Measurements from ENCODE around the gene BSPRY.
"Not testable (repeated sequence)": the region's sequence is repeated elsewhere in the genome, so short reads cannot be mapped to it uniquely, and the experiment has no call there.

Gene BSPRY

DNA sequence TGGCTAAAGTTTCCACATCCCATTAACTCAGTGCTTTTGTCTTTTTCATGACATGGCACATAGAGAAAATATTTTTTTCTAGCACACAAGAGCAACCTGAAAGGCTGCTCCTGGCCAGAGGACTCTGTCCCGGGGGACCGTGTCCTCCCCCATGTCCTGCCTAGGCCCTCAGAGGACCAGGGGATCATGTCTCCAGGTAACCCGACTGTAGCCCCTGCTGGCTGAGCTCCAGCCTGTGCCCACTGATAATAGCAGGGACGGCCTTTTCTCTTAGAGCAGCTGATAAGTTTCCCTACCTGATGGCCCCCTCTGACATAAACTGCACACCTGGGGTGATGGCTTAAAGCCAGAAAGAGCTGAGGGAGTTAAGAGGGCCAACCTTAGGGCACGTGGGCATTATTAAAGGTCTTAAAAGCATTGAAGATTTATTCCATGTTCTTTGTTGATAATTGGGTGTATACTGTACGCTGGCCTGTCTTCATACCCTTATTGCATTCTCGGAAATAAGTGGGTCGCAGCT lies 21.5 kb downstream of the BSPRY start:
- no peak for DNase-seq (ENCODE audit: low read depth)

DNA sequence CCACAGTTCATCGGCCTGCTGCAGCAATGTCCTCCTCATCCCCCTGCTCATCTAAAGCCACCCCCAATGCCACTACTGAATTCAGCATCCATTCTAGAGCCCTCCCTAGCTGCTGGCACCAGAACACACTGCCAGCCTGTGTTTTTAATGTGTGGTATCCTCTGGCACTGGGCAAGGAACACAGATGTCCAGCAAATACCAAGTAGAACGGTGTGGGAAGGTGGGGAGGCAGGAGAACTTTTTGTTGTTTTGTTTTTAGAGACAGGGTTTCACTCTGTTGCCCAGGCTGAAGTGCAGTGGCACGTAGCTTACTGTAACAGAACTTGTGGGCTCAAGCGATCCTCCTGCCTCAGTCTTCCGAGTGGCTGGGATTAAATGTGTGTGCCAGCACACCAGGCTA lies 22.7 kb downstream of the BSPRY start:
- no peak for DNase-seq (ENCODE audit: low read depth)

DNA sequence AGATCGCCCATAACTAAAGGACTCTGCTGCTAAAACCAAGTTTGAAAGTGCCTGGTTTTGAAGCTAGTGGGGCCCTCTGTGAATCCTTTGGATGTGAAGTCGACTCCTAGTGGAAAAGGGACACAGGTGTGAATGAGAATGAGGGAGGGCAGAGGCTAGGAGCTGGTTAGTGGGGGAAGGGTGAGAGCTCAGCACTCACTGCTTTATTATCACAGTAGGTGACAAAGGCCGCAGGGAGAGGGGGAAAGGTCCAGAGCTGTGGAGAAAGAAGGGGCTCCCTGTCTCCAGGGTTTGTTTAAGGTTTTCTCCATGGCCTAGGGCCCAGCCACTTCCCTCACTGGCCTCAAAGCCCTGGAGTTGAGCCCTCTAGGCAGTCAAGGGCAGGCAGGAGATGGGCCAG lies 23.9 kb downstream of the BSPRY start:
- DNase-seq (ENCODE audit: low read depth): no peak

GRCh38 chr9:113373676-113374392 lies 24.5 kb downstream of the BSPRY start:
- no peak for DNase-seq (ENCODE audit: low read depth)

- no peak for DNase-seq (ENCODE audit: low read depth)
These were observed 26.0 kb downstream of the BSPRY start for GRCh38 chr9:113375057-113376023.

- DNase-seq (ENCODE audit: low read depth): peak; percentile 78
These were observed 27.6 kb downstream of the BSPRY start, which contains the start of gene HDHD3 for GRCh38 chr9:113376634-113377567. TSS of gene HDHD3 (minus strand) at chr9:113376986. CDS start at chr9:113374354, 2,632 bp downstream.

DNA sequence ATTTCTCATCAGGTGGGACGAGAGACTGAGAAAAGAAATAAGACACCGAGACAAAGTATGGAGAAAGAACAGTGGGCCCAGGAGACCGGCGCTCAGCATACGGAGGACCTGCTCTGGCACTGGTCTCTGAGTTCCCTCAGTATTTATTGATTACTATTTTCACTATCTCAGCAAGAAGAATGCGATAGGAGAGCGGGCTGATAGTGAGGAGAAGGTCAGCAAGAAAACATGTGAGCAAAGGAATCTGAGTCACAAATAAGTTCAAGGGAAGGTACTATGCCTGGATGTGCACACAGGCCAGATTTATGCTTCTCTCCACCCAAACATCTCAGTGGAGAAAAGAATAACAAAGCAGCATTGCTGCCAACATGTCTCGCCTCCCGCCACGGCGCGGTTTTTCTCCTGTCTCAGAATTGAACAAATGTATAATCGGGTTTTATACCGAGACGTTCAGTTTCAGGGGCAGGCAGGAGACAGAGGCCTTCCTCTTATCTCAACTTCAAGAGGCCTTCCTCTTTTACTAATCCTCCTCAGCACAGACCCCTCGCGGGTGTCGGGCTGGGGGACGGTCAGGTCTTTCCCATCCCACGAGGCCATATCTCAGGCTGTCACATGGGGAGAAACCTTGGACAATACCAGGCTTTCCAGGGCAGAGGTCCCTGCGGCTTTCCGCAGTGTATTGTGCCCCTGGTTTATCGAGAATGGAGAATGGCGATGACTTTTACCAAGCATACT lies 29.9 kb downstream of the BSPRY start:
- not testable (repeated sequence) for DNase-seq (ENCODE audit: low read depth)

GRCh38 chr9:113379829-113380210 lies 30.5 kb downstream of the BSPRY start:
- DNase-seq (ENCODE audit: low read depth): not testable (repeated sequence)

DNA sequence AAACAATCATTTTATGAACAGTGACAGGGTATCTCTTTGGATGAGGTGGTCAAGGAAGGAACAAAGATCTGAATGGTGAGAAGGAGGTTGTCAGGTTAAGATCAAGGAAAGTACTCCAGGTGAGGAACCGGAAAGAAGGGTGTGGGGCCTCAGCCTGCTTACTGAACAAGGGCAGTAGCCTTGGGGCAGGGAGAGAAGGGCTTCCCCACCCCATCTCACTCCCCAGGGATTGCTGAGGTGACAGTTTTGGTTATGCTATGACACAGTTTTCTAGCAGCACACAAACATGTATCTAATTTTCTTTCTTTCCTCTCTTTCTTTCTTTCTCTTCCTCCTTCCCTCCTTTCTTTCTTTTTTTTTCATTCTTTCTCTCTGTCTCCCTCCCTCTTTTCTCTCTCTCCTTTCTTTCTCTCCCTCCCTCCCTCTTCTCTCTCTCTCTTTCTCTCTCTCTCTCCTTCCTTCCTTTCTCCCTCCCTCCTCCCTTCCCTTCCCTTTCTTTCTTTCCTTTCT lies 31.6 kb downstream of the BSPRY start:
- no peak for DNase-seq (ENCODE audit: low read depth)

- DNase-seq (ENCODE audit: low read depth): not testable (repeated sequence)
These were observed 32.1 kb downstream of the BSPRY start for GRCh38 chr9:113381441-113381840.

- DNase-seq (ENCODE audit: low read depth): no peak
These were observed 32.6 kb downstream of the BSPRY start for GRCh38 chr9:113381909-113382411.

- DNase-seq (ENCODE audit: low read depth): no peak
These were observed 37.4 kb downstream of the BSPRY start for GRCh38 chr9:113386571-113387393.

GRCh38 chr9:113387560-113388230 lies 38.4 kb downstream of the BSPRY start:
- DNase-seq (ENCODE audit: low read depth): no peak

- no peak for DNase-seq (ENCODE audit: low read depth)
These were observed 39.5 kb downstream of the BSPRY start for GRCh38 chr9:113388833-113389232.

GRCh38 chr9:113389451-113389850 lies 40.1 kb downstream of the BSPRY start:
- DNase-seq (ENCODE audit: low read depth): no peak

- DNase-seq (ENCODE audit: low read depth): no peak
These were observed 41.0 kb downstream of the BSPRY start for GRCh38 chr9:113390192-113390960.

DNA sequence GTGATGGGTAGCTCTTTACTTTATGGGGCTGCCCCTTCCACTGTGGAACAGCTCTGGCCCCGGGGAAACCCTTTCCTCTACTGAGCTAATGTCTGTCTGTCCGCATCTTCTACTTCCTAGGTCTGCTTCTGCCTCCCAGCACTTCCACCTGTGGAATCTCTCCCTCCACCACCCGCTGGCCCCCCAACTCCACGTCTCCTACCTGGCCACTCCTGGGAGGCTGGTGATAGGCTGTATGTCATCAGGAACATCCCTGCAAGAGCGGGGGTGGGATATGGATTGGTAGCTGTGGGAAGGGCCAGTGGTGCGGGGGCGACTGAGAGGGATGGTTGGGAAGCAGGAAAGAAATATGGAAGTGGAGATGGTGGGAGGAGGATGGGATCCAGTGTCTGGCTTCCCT lies 42.6 kb downstream of the BSPRY start:
- no peak for DNase-seq (ENCODE audit: low read depth)

GRCh38 chr9:113393281-113393680 lies 43.9 kb downstream of the BSPRY start:
- no peak for DNase-seq (ENCODE audit: low read depth)

Data from EH (cell line).